NCI-H2081 treated with DMSO at 0.1 percent for 48 hours (cell line): ENCODE data around the gene NFIB.

Source experiments
- DNase-seq: peaks from one replicate; lab custom pipeline; 2025; lab: John Stamatoyannopoulos, UW

NFIB gene

DNA sequence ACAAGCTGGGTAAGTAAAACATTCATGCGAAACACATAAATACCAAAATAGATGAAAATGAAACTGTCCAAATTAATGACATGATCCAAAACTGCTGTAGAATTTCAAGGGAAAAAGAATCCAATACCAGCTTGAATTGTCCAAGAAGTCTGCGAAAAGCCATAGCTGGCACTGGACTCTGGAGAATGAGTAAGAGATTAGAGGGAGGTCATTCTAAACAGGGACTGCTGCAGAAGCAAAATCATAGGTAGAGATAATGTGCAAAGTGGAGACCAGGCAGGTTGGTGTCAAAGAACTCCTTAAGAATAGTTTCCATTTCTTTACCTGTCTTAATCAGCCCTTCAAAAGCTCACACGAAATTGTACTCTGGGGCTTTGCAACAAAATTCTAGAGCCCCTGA is 162.5 kb downstream of the NFIB start:
- no peak for DNase-seq

DNA sequence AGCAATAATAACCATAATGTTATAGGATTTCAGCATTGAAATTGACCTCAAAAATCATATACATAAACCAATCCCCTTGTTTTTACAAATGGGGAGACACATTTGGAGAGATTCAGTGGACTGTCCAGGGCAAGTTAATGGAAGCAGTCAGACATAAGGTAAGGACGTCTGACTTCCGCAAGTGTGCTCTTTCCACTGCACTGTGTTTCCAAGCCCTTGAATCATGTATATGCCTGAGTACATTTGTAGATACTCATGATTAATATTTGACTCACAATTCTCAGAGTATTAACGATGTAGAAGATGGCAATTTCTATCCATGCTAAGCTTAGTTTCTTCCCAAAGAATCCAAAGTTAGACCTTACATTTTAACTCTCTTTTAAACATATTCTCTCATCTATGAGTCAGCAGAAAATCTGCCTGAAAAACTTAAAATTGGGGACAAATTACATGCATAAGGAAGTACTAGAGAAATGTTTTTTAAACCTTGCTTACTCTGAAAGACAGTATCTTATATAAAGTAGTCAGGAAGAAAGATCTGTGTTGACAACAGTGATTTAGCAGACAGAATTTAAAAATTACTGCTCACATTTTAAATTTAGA is 165.3 kb downstream of the NFIB start:
- DNase-seq: no peak

GRCh38 chr9:14147738-14148137 is 166.2 kb downstream of the NFIB start:
- DNase-seq: no peak

DNA sequence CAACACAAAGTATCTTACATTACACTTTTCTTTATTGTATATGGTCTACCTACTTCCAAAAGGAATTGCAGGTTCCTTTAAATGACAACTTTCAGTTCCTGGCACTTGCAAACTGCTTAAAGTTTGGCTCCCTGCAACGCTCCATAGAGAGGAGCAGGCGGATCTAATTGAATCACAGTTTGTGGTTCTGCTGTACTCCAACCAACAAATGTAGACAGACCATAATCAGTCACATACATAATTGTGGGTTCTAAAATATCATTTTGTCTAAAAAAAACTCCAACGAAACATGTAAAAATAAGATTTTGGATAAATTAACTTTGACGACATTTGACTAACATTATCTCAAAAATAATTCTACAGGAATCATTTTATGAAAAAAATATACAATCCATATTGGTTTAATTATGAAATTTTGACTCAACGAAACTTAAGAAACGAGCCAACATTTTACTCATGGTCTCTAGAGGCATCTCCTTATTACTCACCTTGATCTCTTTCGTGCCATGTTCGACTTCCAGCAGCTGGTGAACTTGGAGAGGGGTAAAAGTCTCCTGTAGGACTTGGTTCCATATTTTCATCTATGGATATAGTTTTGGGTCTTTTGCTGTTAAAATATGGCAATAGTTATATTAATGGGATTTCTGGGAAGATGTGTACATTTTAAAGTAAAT is 167.6 kb downstream of the NFIB start:
- no peak for DNase-seq

GRCh38 chr9:14144215-14144614 is 169.7 kb downstream of the NFIB start:
- no peak for DNase-seq

GRCh38 chr9:14141699-14142098 is 172.2 kb downstream of the NFIB start:
- no peak for DNase-seq

DNA sequence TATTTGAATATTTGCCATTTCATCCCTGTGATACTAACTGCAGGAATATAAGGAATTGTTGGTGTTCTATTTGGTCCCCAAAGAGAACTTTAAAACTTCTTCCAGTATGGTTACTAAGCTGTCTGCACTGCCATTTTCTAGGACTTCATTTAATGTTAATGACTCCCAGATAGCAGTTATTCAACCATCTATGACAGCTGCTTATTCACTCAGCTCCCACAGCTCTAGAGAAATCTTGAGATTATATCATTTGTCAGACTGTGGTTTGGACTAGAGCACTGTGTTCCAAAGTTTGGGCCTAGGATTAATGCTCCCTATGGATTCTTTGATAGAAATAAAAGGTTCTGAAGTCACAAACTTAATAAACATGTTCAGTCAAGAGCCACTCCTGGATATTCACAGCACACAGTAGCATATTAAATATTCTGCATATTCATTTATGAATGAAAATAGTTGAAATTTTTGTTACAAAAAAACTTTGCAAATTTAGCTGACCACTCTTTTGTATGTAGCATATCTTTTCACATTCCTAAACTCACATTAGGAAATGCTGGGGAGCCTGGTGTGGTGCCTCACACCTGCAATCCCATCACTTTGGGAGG is 173.7 kb downstream of the NFIB start:
- no peak for DNase-seq

GRCh38 chr9:14139287-14139686 is 174.7 kb downstream of the NFIB start:
- DNase-seq: no peak

DNA sequence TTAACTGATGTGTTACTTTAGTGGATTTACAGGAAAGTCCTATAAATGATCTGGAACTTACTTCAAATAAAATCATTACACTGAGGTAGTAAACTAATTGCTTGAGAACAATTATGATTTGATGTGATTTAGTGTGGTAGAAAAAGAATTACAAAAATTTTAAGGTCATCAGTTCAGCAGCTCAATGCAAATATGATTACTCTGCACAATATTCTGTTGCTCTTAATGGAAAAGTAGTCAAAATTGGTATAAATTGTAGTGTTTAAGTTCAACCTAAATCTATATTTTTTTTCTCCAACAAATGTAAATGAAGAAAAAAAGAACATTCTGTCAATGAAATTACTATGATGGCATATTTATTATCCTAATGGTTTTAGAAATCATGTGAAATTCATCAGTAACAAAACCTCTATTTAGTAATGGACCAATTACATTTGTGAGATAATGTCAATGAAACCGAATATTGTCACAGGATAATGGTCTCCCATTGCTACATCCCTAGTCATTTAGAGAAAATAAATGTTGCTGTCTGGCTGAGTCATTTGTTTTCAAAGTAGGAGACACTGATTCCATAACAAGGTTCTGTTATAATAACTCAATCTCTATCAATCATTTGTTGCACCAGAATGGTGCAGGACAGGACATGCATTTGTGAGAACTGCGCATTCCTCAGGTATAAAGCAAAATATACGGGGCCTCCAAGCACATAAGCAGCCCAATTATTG is 177.1 kb downstream of the NFIB start:
- DNase-seq: peak; percentile 40

GRCh38 chr9:14136047-14136635 is 177.8 kb downstream of the NFIB start:
- DNase-seq: no peak

GRCh38 chr9:14135421-14135820 is 178.5 kb downstream of the NFIB start:
- no peak for DNase-seq

DNA sequence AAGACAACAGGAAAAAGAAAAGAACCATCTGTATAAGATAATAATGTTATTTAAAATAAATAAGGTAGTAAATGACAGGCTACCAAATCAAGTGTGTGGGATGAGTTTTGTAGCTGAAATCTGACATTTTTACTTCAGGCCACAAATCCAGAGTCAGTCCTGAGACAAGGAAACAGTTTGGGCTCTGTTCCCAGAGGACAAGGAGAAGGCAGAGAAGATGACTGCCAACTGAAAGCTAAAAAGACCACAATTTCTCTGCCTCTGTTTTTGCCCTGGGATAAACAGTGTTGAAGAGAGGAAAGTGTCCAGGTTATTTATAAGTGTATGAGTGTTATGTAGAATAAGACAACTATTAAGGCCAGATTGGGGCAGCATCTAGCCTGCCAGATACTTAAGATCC is 180.5 kb downstream of the NFIB start:
- no peak for DNase-seq

GRCh38 chr9:14132775-14133174 is 181.2 kb downstream of the NFIB start:
- DNase-seq: no peak

GRCh38 chr9:14131356-14132088 is 182.4 kb downstream of the NFIB start:
- no peak for DNase-seq

DNA sequence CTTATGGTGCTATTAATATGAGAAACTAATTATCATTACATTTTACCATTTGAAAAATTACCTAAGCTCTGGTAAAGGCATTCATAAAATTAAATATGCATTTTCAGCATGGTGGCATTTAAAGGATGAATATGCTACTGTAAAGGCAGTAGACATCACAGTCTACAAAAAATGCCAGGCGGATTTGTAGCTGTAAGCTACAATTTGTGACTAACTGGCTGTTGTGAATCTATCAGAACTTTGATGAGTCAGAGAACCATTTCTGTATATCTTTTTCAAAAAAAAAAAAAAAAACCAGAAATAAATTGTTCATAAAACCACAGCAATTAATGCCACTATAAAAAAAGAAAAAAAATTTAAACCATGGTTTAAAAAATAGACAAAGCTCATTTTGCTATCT is 186.3 kb downstream of the NFIB start:
- no peak for DNase-seq

GRCh38 chr9:14119694-14120514 is 194.0 kb downstream of the NFIB start:
- DNase-seq: no peak

DNA sequence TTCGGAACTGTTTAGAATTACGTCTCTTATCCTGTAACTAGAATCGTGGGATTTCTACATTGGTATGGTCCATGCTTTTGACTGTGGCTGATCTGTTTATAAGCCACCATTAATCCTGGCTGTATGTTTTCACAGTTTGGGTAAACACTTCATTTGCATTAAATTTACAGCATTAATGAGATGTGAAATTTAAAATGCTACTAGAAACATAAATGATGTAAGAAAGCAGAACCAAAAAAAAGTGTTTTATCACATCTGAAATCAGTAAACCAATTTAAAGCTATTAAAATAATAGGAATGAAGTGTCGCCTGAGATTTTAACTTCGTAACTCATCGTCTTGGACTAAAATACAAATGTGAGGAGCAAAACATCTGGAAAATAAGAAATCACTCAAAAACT is 201.7 kb downstream of the NFIB start:
- no peak for DNase-seq

GRCh38 chr9:14111696-14112095 is 202.2 kb downstream of the NFIB start:
- no peak for DNase-seq

- no peak for DNase-seq
Measured at GRCh38 chr9:14107977-14108376, 206.0 kb downstream of the NFIB start.

- DNase-seq: no peak
Measured at GRCh38 chr9:14107495-14107894, 206.4 kb downstream of the NFIB start.

DNA sequence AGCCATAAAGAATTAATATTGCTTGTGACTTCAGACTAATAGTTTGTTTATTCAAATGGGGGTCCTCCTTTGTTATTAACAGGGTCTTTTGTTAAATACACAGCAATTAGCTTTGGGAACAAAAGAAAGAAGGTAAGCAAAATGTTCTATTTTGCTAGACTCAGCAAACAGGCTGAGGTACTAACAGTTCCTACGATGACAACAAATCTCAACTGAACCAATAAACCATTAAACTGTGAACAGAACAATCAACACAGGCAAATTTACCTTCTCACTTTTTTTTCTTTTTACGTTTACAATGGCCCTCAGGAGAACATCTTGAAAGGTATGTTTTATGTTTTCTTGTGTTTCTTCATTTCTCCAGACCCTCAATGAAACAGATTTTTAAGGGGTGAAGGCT is 207.2 kb downstream of the NFIB start:
- peak; percentile 62 for DNase-seq
